Left kidney (tissue), 2 donors: ENCODE data around the gene WDR83. TPM values are rescaled to one million over a fixed set of nuclear protein-coding genes. Genes with fewer than 3 reads are reported as not detected.
"Not testable (repeated sequence)": the region's sequence is repeated elsewhere in the genome, so short reads cannot be mapped to it uniquely, and the experiment has no call there.

ENCODE experiments used
- DNase-seq: peaks from one replicate; pipeline ENCODE4 v3.0.0-alpha.2; 2013
- polyA plus RNA-seq: library from polyadenylated mRNA; unstranded; fragments of 120-200 nt; gene quantifications from one replicate; pipeline ENCODE4 v1.2.1, GENCODE V29; 2013; ENCODE audit not compliant: insufficient read length

The WDR83 gene
- polyA plus RNA-seq, 1 donor, result 18.2 TPM

DNA sequence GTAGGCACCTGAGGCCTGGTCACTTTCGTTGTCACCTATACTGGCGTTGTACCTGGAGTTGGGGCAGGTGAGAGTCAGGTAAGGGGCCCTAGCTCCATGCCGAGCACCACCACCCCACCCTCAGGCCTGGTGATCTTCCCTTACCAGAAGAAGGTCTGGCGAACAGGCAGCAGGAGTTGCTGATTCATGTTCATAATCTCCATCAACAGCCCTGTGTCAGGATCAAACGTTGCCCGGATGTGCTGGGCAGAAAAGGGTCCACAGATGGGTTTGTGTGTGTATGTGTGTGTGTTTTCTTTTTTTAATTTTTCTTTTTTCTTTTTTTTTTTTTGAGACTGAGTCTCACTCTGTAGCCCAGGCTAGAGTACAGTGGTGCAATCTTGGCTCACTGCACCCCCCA, 14.4 kb upstream of the WDR83 start:
- DNase-seq, result no peak

DNA sequence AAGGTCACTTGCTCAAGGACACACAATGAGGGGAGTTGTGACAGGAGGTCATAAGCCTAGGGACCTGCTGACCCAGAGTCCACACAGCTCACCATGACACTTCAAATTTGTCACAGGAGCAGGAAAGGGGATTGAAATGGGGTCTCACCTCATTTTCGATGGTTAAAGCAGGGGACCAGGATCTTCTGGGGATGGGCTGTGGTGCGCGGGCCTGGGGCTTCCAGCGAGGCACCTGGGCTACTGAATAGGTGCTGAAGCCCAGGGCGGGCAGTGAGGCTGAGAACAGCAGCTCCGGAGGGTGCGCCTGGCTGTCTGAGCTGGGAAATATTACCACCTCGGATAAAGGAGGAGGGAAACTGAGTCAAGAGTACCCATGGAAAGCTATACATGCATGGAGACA, 11.1 kb upstream of the WDR83 start:
- DNase-seq, result no peak

- no peak for DNase-seq
These were observed 9.6 kb upstream of the WDR83 start for GRCh38 chr19:12656899-12657571.

GRCh38 chr19:12657966-12658365, 8.6 kb upstream of the WDR83 start:
- no peak for DNase-seq

DNA sequence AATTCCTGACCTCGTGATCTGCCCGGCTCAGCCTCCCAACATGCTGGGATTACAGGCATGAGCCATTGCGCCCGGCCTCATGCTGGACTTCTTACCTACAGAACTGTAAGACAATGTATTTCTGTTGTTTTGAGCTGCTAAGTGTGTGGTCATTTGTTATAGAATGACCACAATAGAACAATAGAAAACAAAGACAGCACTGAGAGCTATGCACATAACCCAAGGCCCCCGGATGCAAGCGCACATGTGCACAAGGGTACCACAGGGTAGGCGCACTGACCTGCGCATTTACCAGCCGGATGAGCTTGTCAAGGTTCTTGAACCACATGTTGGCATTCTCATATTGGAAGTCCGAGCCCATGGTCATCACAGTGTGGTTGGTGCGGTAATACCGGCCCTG, 5.6 kb upstream of the WDR83 start:
- DNase-seq, result no peak

- no peak for DNase-seq
These were observed 2.0 kb upstream of the WDR83 start for GRCh38 chr19:12664406-12665280.

DNA sequence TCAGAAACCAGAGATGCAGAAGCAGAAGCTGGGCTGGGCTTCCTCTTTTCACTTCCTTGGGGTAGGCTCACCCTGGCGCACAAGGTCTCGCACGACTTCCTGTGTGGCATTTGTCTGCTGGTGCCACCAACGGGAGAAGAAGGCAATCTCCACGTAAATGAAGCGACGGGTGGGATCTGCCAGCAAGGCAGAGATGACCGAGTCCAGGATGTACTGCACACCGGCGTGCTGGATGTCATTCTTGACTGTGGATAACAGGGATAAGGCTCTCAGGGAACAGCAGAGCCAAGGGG, 1.4 kb upstream of the WDR83 start:
- no peak for DNase-seq

- DNase-seq, result no peak
These were observed 839 bp upstream of the WDR83 start for GRCh38 chr19:12665671-12666264.

- DNase-seq, result no peak
These were observed 1.2 kb downstream of the WDR83 start for GRCh38 chr19:12667731-12668302.

GRCh38 chr19:12668346-12668745, 1.7 kb downstream of the WDR83 start:
- no peak for DNase-seq

GRCh38 chr19:12668932-12669269, 2.3 kb downstream of the WDR83 start:
- DNase-seq, result no peak

- DNase-seq, result peak; percentile 81
These were observed 2.9 kb downstream of the WDR83 start for GRCh38 chr19:12669270-12670158.

DNA sequence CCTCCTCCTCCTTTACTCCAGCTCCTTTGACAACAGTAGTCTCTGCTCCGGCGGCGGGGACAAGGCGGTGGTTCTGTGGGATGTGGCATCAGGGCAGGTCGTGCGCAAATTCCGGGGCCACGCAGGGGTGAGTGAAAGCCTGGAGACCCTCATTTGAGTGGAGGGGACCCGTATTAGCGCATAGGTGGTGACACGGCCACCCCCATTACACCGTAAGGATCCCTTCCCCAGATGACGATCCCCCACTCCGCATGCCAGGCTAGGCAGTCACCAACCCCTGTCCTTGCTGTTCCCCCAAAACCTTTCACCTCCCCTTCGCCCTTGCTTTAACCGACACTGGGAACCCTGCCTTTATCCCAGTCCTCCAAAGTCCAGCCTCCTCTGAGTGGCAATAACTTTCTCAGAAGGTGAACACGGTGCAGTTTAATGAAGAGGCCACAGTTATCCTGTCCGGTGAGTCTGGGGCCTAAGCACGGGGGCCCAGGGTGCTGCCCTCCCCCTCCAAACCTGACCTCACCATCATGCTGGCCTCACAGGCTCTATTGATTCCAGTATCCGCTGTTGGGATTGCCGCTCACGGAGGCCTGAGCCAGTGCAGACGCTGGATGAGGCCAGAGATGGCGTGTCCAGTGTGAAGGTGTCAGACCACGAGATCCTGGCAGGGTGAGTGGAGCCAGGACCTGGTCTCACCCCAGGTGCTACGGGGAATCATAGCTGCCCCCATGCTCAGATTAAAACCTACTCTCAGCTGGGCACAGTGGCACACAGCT, 3.7 kb downstream of the WDR83 start:
- DNase-seq, result no peak

DNA sequence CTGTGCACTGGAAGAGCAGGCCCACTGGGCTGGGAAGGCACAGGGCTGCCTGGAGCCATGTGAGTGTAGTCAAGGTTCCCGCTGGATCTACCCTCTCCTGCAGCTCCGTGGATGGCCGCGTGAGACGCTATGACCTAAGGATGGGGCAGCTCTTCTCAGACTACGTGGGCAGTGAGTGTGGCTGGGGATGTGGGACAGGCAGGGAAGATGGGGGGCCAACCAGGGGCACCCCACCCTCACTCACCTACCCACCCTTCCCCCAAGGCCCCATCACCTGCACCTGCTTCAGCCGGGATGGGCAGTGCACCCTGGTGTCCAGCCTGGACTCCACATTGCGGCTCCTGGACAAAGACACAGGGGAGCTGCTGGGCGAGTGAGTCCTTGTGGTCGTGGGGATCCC, 6.1 kb downstream of the WDR83 start:
- no peak for DNase-seq

GRCh38 chr19:12675399-12675798, 8.8 kb downstream of the WDR83 start:
- no peak for DNase-seq

- DNase-seq, result no peak
These were observed 9.3 kb downstream of the WDR83 start for GRCh38 chr19:12675940-12676339.

- peak; percentile 71 for DNase-seq
These were observed 9.8 kb downstream of the WDR83 start for GRCh38 chr19:12676384-12676792.

GRCh38 chr19:12676928-12677327, 10.3 kb downstream of the WDR83 start:
- DNase-seq, result no peak

- DNase-seq, result not testable (repeated sequence)
These were observed 11.4 kb downstream of the WDR83 start for GRCh38 chr19:12678039-12678438.

GRCh38 chr19:12680034-12680433, 13.4 kb downstream of the WDR83 start:
- no peak for DNase-seq
